Inferior parietal cortex (tissue), 1 donor: ENCODE results near the gene FOXP4.

Experiments
- DNase-seq: peaks from one replicate; pipeline ENCODE4 v3.0.0-alpha.2; 2016; ENCODE audit errors: extremely low spot score

Gene FOXP4

GRCh38 chr6:41582540-41582939, 36.4 kb downstream of the FOXP4 start:
- DNase-seq, result no peak

- DNase-seq, result no peak
Measured at GRCh38 chr6:41583565-41583964, 37.4 kb downstream of the FOXP4 start.

GRCh38 chr6:41584205-41584604, 38.0 kb downstream of the FOXP4 start:
- DNase-seq, result no peak

GRCh38 chr6:41584668-41585205, 38.6 kb downstream of the FOXP4 start:
- no peak for DNase-seq

GRCh38 chr6:41585605-41586004, 39.4 kb downstream of the FOXP4 start:
- no peak for DNase-seq

GRCh38 chr6:41586252-41587007, 40.2 kb downstream of the FOXP4 start:
- peak; percentile 40 for DNase-seq

GRCh38 chr6:41587131-41587879, 41.1 kb downstream of the FOXP4 start:
- DNase-seq, result no peak

GRCh38 chr6:41588111-41588510, 41.9 kb downstream of the FOXP4 start:
- no peak for DNase-seq

- DNase-seq, result no peak
Measured at GRCh38 chr6:41589223-41589622, 43.0 kb downstream of the FOXP4 start.

- no peak for DNase-seq
Measured at GRCh38 chr6:41589636-41590622, 43.7 kb downstream of the FOXP4 start.

GRCh38 chr6:41591122-41591521, 44.9 kb downstream of the FOXP4 start:
- no peak for DNase-seq

GRCh38 chr6:41591859-41592502, 45.8 kb downstream of the FOXP4 start:
- DNase-seq, result peak; percentile 88

GRCh38 chr6:41593406-41593805, 47.2 kb downstream of the FOXP4 start:
- DNase-seq, result no peak

GRCh38 chr6:41593839-41594238, 47.7 kb downstream of the FOXP4 start:
- no peak for DNase-seq

GRCh38 chr6:41594326-41594725, 48.1 kb downstream of the FOXP4 start:
- DNase-seq, result no peak

GRCh38 chr6:41594766-41595165, 48.6 kb downstream of the FOXP4 start:
- no peak for DNase-seq

GRCh38 chr6:41595166-41595565, 49.0 kb downstream of the FOXP4 start:
- DNase-seq, result no peak

GRCh38 chr6:41596096-41596685, 50.0 kb downstream of the FOXP4 start:
- no peak for DNase-seq

- no peak for DNase-seq
Measured at GRCh38 chr6:41596807-41597206, 50.6 kb downstream of the FOXP4 start.

GRCh38 chr6:41597246-41598000, 51.2 kb downstream of the FOXP4 start:
- DNase-seq, result no peak
